Measurements from ENCODE around the gene TAS1R1. TPM values are rescaled to one million over a fixed set of nuclear protein-coding genes. Genes with fewer than 3 reads are reported as not detected.
"Not testable (repeated sequence)": the region's sequence is repeated elsewhere in the genome, so short reads cannot be mapped to it uniquely, and the experiment has no call there.

TAS1R1 gene
- total RNA-seq, 1 donor from 2014 or later, result not detected

DNA sequence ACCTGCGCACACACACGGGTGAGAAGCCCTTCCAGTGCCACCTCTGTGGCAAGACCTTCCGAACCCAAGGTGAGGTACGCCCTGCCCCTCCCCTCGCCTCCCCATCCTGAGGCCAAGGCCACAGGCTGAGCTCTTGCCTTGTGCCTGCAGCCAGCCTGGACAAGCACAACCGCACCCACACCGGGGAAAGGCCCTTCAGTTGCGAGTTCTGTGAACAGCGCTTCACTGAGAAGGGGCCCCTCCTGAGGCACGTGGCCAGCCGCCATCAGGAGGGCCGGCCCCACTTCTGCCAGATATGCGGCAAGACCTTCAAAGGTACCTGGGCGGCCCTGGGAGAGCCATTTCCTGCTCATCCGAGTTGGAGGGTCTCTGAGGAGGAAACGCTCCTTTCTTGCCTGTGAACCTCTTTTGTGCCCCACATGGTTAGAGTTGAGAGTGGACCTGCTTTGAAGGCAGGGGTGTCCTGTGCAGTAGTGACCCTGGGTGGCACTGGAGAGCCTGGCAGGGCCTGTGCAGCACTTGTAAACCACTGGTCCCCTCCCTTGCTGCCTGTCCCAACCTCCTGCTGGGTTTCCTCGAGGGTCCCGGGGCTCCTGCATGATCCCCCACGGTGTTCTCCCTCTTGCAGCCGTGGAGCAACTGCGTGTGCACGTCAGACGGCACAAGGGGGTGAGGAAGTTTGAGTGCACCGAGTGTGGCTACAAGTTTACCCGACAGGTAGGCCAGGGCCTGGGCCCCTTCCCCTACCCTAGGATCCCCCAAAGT, 33.2 kb downstream of the TAS1R1 start:
- no peak for DNase-seq (ENCODE audit: low read depth, low spot score)

DNA sequence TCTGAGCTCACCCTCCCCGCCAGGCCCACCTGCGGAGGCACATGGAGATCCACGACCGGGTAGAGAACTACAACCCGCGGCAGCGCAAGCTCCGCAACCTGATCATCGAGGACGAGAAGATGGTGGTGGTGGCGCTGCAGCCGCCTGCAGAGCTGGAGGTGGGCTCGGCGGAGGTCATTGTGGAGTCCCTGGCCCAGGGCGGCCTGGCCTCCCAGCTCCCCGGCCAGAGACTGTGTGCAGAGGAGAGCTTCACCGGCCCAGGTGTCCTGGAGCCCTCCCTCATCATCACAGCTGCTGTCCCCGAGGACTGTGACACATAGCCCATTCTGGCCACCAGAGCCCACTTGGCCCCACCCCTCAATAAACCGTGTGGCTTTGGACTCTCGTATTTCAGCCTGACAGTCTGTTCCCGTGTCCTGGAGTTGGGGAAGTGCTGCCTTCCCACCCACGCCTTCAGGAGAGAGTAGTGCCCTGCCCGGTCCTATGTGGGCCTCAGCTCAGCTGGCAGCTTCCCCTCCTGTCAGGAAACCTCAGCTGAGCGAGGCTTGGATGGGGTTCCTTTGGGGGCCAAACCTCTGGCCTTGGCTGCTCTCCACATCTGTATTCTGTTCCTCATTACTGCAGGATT, 33.9 kb downstream of the TAS1R1 start:
- DNase-seq (ENCODE audit: low read depth, low spot score), result no peak

DNA sequence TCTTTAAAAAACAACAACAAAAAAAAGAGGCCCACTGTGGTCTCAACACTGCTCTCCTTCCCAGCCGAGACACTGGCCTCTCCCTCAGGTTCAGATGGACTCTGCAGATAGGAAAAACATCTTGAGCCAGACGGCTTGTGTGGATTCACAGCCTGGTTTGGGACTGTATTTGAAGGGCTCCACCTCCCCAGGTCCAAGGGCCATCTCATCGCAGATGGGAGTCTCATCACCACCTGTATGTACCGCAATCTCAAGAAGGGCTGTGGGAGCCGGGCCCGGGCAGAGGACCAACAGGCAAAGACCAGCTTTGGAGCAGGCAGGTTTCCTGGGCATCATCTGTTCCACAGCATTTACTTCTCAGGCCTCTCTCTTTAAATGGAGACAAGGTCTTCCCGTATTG, 34.9 kb downstream of the TAS1R1 start:
- DNase-seq (ENCODE audit: low read depth, low spot score), result no peak

DNA sequence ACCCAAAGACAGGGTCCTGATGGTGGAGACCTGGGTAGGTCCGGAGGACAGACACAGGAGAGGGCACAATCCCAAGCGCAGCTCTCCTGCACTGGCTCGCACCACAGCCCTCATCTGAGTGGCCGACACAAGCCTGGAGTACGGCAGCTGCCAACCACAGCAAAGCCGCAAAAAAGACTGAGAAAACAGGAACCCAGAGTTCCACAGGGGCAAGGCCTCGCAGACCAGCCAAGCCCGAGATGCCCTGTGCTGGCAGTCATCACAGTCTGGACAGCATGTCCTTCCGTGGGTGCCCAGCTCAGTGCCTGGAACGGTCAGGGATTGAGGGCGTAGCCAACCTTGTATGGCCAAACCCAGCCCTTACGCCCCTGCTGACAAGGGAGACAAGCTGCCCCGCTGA, 36.1 kb downstream of the TAS1R1 start:
- DNase-seq (ENCODE audit: low read depth, low spot score), result no peak

DNA sequence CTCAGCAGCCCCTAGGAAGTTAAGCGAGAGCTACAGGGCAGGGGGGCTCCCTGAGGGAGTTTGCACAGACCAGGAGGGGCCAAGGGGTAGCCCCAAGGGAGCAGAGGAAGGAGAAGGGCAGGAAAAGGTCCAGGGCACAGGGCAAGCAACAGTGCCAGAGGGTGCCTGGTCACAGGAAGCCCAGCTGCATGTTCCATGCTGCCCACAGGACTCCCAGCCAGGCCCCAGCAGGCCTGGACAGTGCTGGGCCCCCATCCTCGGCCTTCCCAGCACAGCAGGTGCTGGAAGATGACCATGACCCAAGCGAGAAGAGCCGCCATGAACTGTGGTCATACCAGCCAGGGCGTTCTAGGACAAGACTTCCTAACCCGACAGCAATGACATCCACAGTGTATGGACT, 36.5 kb downstream of the TAS1R1 start:
- no peak for DNase-seq (ENCODE audit: low read depth, low spot score)

DNA sequence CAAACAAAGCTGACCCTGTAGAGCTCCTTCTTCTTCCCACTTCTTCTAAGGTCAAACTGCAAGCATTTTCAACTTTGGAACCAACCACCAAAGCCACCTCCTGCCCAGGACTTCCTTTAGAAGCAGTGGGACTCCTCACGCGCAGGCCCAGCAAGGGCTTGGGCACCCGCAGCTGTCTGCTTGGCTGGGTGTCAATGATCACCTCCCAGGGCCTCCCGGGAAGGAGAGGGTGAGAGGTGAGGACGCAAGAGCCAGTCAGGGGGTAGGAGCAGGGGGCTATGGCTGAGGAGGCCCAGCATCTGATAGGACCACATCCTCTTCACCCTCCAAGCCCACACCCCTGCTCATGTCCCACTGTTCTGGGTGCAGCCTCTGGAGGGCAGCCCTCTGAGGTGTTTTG, 37.3 kb downstream of the TAS1R1 start:
- no peak for DNase-seq (ENCODE audit: low read depth, low spot score)

DNA sequence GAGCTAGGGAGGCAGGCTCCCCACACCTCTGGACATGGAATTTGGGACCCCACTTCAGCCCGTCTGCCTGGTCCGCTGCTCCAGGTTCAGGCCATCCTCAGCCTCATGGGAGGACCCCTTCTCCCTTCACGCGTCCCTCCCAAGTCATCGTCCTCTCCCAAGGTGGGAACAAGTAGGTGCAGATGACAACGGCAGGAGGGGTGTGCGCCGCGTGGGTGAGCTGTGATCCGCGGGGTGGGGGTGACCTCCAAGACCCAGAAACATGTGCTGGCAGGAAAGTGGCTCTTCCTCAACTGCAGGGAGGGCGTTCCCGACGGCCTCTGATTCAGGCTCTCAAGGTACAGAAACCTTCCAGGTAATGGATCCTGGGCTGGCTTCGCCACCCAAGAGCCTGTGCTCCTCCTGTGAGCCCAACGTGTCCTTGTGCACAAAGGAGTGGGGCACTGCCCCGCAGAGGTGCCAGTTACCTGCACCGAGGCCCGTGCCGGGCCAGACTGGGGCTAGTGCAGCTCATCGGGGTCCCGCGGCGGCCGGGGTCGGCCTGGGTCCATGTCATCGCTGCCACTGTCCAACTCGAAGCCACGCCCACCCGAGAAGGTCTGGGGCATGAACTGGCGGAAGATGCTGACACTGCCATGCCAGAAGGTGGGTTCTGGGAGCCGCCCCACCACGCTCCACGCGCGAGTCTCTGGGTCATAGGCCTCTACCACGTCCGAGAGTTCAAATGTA, 37.9 kb downstream of the TAS1R1 start:
- DNase-seq (ENCODE audit: low read depth, low spot score), result no peak

DNA sequence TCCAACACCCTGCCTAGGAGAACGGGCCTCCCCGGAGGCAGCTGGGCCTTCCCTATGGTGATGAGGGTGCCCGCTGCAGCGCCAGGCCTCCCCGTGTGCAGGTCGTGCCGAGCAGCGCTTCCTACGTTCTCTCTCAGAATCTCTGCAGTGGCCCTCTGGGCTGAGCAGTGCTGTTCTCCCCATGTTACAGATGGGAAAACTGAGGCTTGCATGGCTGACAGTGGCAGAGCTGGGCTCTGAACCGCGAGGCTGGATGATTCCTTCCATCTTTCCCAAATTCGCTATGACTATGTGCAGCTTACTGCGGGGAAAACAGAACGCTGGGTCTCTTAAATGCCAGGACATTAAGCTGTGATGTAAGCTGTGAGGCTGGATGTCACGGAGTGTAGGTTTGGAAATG, 38.7 kb downstream of the TAS1R1 start:
- DNase-seq (ENCODE audit: low read depth, low spot score), result no peak

DNA sequence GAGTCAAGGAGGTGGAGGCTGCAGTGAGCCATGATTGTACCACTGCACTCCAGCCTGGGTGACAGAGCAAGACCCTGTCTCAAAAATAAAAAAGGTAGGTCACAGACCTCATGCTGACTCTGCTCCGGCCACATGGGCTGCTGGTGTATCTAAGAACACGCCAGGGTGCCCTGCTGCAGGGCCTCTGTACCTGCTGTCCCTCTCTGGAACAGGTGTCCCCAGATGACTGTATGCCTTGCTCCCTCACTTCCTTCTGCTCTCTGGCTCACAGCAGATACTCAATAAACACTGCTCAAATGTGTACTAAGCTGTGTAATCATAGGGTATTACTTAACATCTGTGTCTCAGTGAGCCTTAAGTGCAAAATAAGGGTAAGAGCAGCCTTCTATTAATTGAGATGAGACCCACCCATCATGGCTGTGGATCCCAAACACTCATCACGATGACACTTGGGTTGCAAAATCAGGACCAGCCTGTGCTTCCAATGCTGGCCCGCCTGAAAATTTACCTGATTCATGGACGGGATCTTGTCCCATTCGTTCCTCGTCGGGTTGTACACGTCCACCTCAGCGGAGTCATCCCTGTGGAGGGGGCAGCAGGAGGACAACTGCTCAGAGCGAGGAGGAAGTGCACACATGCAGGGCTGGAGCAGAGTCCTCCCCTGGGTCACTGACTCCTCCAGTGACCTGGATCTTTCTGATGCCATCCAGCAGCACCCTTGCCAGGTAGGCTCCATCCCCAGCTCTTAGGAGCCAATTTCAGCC, 40.1 kb downstream of the TAS1R1 start:
- DNase-seq (ENCODE audit: low read depth, low spot score), result no peak

DNA sequence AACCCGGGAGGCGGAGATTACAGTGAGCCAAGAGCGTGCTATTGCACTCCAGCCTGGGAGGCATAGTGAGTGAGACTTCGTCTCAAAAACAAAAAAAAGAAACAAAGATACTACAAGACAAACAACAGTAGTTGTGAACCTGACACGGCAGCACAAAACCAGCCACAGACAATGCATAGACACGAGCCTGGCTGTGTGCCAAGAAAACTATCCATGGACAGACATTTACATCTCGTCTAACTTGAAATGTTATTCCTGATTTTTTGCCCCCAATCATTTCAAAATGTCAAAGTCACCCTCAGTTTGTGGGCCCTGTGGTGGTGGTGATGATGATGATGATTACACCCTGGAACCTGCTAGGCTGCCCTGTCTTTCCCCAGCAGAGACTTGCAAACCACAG, 41.2 kb downstream of the TAS1R1 start:
- DNase-seq (ENCODE audit: low read depth, low spot score), result no peak

DNA sequence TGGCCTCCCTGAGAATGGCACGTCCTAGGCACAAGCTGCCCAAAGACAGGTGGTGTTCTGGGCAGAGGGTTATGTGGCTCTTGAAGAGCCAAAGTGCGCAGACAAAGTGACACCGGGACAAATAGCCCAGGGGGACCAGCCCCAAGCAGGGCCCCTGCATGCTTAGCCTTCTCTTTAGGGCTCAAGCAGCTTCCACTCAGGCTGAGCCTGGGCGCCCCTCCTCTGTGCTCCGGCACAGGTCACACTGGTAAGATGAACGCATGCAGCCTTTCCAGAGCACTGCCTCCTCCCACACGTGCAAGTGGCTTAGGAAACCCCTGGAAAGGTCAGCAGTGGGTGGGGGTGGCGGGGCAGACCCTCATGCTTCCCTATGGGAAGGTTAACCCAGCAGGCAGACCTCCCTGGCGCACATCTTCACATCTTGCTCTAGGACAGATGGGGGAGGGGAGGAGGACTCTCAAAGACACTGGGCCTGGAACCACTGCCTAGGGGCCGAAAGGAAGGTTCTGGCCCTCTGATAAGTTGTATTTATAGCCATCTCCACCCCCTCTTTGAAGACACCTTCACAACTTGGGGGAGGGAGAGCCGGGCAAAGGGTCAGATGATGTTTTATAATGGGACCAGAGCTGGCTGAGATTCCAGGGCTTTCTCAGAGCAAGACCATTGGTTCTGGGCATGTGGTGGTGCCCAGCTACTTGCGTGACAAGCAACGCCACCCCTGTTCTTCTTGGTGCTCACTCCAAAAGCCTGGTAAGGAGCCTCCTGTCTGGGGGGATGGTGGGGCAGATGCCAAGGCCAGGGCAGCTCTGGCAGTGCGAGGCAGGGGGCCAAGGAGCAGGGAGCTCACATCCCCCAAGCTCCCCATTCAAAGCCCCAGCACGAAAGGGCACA, 42.0 kb downstream of the TAS1R1 start:
- DNase-seq (ENCODE audit: low read depth, low spot score), result no peak

DNA sequence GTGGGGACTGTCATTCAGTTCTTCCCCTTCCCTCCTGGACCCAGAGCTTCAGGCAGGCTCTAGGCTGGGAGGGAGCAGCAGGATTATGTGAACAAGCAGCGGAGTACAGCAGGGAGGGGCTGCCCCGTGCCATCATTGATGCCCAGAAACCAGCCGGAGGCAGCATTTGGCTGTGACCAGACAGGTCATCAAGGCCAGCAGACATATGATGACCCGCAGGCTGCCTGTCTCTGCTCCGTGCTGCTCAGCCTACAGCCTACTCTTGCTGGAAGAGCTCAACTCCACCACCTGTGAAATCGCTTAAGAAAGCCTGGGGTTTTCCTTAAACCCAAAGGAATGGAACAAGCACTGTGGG, 42.6 kb downstream of the TAS1R1 start:
- DNase-seq (ENCODE audit: low read depth, low spot score), result no peak

DNA sequence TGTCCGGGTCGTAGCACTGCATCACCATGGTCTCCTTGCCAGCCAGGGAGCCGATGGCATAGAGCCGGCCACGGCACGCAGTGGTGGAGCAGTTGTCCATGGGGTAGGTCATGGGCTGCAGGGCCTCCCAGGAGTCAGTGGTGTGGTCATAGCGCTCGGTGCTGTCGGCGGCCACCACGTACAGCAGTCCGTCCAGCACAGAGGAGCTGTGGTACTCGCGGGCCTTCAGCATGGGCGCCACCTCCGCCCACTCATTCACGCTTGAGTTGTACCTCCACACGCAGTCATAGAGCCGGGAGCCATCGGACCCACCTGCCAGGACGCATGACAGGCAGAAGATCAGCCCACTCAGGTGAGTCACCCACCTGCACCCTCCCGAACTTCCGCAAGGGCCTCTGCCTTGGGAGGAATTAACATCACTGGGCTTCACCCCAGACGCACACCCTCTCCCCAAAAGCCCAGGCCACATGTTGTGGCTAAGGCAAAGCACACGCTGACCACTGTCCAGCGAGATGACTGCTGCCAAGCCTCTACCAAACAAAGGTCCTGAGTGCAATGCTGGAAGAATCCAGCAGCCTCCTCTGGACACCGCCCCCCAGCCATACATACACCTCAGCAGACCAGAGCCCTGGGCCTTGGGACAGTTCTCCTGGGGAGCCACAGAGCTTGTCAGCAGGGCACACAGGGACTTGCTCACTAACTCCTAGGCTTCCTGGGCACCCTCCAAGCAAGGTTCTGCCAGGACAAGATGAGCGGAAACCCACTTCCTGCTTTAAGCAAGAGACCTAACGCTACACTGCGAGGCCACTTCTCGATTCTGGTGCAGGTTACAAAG, 44.3 kb downstream of the TAS1R1 start:
- no peak for DNase-seq (ENCODE audit: low read depth, low spot score)

DNA sequence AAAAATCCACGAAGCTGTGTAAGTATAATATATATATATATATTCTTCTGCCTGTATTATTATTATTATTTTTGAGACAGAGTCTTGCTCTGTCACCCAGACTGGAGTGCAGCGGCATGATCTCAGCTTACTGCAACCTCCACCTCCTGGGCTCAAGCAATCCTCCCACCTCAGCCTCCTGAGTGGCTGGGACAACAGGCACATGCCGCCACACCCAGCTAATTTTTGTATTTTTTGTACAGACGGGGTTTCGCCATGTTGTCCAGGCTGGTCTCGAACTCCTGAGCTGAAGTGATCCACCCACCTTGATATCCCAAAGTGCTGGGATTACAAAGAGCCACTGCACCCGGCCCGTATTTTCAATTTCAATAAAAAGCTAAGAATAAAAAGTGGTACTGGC, 44.9 kb downstream of the TAS1R1 start:
- DNase-seq (ENCODE audit: low read depth, low spot score), result not testable (repeated sequence)

DNA sequence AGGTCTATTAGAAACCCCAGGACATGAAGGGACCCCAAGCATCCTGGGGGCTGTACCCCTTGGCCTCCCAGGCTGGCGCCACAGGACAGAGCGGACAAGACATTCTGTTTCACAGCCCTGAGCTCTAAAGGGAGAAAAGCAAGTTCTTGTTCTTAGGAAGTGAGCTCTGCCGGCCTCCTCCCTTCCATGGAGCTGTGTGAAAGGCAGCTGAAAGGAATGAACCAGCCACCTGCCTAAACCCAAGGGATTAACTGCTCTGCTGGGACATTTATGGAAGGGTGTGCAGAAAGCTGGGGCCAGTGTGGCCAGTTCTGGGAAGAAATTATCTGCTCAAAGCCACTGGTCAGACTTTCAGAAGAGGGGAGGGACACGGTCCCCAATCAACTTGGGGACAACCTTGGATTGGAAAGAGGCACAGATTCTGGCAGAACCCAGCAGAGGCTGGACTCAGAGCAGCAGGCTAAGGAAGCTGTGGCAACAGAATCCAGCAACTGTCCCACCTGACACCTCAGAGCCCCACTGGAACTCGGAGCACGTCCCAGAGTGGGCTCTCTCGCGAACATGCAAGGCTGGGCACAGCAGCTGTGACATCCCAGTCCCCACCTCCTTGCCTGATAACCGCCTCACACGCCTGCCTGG, 45.4 kb downstream of the TAS1R1 start:
- no peak for DNase-seq (ENCODE audit: low read depth, low spot score)

DNA sequence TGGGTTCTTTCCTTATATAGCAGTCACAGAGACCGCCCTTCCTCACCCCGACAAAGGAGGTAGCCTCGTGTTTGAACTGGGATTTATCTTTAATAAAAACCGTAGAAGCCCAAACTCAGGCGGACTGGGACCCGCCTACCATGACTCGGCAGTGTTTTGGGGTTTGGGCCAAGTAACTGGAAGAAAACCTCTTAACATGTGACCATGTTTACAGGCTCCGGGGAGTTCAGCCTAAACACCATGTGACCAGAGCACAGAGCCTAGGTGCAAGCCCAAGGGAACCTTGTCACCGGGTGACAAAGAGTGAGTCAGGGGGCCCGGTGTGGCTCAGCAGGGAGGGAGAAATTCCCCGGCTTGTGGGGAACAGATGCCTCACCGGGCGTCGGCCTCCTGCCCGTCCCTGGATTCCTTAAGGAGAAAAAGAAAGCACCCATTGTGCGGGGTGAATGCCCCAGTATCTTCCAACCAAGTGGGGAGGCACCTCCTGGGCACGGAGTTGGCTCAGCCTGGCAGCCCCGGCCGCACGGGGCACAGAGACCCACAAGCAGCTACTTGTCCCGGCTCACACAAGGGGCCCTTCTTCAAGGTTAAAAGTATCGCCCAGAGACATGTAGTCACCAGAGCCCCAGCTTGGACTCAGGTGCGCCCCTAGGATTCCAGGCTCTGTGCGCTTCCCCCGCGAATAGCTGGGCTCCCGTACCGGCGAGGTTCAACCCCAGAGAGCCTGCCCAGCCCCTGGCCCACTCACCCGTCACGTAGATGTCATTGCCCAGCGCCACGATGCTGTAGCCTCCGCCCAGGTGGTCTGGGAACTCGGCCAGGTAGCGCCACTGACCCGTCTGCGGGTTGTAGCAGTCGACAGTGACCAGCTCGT, 46.2 kb downstream of the TAS1R1 start:
- no peak for DNase-seq (ENCODE audit: low read depth, low spot score)

DNA sequence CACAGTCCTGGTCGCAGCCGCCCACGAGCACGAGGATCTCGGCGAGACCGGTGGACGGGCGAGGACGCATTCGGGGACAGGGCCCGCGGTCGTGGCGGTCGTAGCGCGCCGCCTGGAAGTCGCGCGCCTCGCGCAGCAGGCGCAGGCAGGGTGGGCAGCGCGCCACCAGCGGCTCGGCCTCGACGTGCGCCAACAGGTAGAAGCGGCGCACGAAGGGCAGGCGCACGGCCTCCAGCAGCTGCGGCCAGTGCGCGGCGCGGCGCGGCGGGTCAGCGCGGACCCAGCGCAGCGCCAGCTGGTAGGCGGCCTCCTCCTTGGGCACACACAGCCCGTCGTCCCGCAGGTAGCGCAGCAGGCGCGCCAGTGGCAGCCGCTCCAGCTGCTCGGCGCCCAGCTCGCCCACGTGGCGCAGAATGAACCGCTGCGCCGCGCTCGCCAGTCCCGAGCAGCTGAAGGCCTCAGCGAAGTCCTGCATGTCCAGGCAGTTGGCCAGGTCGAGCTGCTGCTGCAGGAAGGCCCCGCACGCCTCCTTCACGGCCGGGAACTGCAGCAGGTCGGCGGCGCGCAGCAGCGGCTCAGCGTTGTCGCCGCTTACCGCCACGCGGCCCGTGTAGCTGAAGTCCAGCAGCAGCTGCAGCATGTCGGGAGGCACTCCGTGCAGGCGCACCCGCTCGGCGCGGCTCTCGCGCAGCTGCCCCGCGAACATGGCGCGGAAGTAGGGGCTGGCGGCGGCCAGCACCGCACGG, 47.0 kb downstream of the TAS1R1 start:
- no peak for DNase-seq (ENCODE audit: low read depth, low spot score)

Data from pulmonary artery endothelial cell (primary cell).